Measurements from ENCODE around the gene FNDC3B. TPM values are rescaled to one million over a fixed set of nuclear protein-coding genes. Genes with fewer than 3 reads are reported as not detected.

The FNDC3B gene
- total and polyA plus RNA-seq, 9 of the 15 experiments (the other 6 are each of a cell fraction or from before 2014, with no cell fraction given): 7.0 to 35.8 (median 16.2) TPM

GRCh38 chr3:172179680-172180399 lies 140.5 kb downstream of the FNDC3B start (continued):
- TF ChIP-seq ATF7 (IDR thresholded peaks at IDR 0.05) (peak; percentile 71), ZNF431 (CRISPR knock-in tag; IDR thresholded peaks at IDR 0.05) (no peak), NFYB (IDR thresholded peaks at IDR 0.05; ENCODE audit: extremely low read depth, insufficient read length) (no peak), NEUROD1 (IDR thresholded peaks at IDR 0.05; ENCODE audit: borderline replicate concordance, low read depth, low read length, partially characterized antibody) (no peak), DACH1 (IDR thresholded peaks at IDR 0.05; ENCODE audit: partially characterized antibody) (no peak), ARHGAP35 (IDR thresholded peaks at IDR 0.05; ENCODE audit: partially characterized antibody) (no peak), HDAC8 (tag; IDR thresholded peaks at IDR 0.05) (no peak), CC2D1A (IDR thresholded peaks at IDR 0.05) (no peak), ZFX (CRISPR knock-in tag; IDR thresholded peaks at IDR 0.05) (peak; percentile 55), SMARCB1 (IDR thresholded peaks at IDR 0.05; ENCODE audit: insufficient read length, low read depth) (no peak), GATAD2B (IDR thresholded peaks at IDR 0.05; ENCODE audit: borderline replicate concordance) (no peak), FOSL1 (tag; conservative IDR thresholded peaks at IDR 0.05) (peak; percentile 83), NFXL1 (CRISPR knock-in tag; IDR thresholded peaks at IDR 0.05) (no peak), RFX5 (IDR thresholded peaks at IDR 0.05; ENCODE audit: low read depth, low read length) (no peak), MAZ (CRISPR knock-in tag; conservative IDR thresholded peaks at IDR 0.05 in 1 of 2, IDR thresholded peaks at IDR 0.05 in 1 of 2) (no peak), HNRNPL (IDR thresholded peaks at IDR 0.05; ENCODE audit: low read depth, low read length) (no peak), BDP1 (IDR thresholded peaks at IDR 0.05; ENCODE audit: insufficient read depth, insufficient read length) (no peak), SIX5 (IDR thresholded peaks at IDR 0.05; ENCODE audit: borderline replicate concordance in 1 of 2, insufficient read depth in 1 of 2, low read depth in 1 of 2, low read length in 2 of 2) (no peak), EHMT2 (IDR thresholded peaks at IDR 0.05) (no peak), HCFC1 (IDR thresholded peaks at IDR 0.05; ENCODE audit: low read depth, low read length) (no peak), ZSCAN29 (IDR thresholded peaks at IDR 0.05) (0 out of 2 replicates have a peak, but pooled peaks have one; percentile 19), ZNF354B (CRISPR knock-in tag; IDR thresholded peaks at IDR 0.05) (no peak), NR2C2 (CRISPR knock-in tag; IDR thresholded peaks at IDR 0.05) (no peak), NR2C2 (tag; IDR thresholded peaks at IDR 0.05) (peak; percentile 79), NCOA2 (IDR thresholded peaks at IDR 0.05; ENCODE audit: partially characterized antibody in 2 of 2) (no peak), FOXK2 (conservative IDR thresholded peaks at IDR 0.05 in 1 of 2, IDR thresholded peaks at IDR 0.05 in 1 of 2; ENCODE audit: low read depth in 2 of 2) (peak in 1 of 2 experiments; percentile 60; a peak in 1 of 4 replicates), ZNF639 (CRISPR knock-in tag; conservative IDR thresholded peaks at IDR 0.05 in 1 of 2, IDR thresholded peaks at IDR 0.05 in 1 of 2) (no peak), FOS (IDR thresholded peaks at IDR 0.05; ENCODE audit: extremely low read depth, insufficient read length) (peak; percentile 6), SMARCE1 (IDR thresholded peaks at IDR 0.05) (peak; percentile 18; the same call in 1 of the 2 replicates)
